C4-2B (cell line): ENCODE results near the gene THRB.

ENCODE experiments used
- ZFX ChIP-seq: fragments of 450-650 bp; IDR thresholded peaks from 2 replicates; pipeline ENCODE4 v1.6.1; 2017
- TF ChIP-seq, protein P1 (sequence below): fragments of 450-650 bp; conservative IDR thresholded peaks from 2 replicates; pipeline ENCODE4 v1.5.1; 2017; ENCODE audit warnings: mild to moderate bottlenecking

DNA sequence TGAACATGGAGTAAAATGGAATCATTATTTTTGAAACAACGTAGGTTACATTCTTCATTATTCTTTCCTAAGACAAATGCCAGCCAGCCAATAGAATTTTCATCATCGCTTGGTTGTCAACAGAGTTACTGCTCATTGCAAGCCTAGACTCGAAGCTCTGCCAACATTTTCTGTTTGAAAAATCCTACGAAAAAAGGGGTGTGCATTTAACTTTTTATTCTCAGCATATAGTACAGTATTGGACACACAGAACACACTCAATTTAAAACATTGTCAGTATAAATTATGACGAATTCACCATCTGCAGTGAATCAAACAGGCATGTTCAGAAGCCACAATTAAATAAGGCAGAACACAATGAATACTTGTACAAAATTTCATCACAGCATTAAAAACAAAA lies 317.4 kb downstream of the THRB start:
- TF ChIP-seq, protein P1, sequence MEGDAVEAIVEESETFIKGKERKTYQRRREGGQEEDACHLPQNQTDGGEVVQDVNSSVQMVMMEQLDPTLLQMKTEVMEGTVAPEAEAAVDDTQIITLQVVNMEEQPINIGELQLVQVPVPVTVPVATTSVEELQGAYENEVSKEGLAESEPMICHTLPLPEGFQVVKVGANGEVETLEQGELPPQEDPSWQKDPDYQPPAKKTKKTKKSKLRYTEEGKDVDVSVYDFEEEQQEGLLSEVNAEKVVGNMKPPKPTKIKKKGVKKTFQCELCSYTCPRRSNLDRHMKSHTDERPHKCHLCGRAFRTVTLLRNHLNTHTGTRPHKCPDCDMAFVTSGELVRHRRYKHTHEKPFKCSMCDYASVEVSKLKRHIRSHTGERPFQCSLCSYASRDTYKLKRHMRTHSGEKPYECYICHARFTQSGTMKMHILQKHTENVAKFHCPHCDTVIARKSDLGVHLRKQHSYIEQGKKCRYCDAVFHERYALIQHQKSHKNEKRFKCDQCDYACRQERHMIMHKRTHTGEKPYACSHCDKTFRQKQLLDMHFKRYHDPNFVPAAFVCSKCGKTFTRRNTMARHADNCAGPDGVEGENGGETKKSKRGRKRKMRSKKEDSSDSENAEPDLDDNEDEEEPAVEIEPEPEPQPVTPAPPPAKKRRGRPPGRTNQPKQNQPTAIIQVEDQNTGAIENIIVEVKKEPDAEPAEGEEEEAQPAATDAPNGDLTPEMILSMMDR, result no peak
- no peak for TF ChIP-seq ZFX
